Transverse colon (tissue), 3 donors: ENCODE measurements around the gene KCND2.

Experiments
- CTCF ChIP-seq, 5 experiments: fragments of 200-600 bp in 3 of 5; fragments of 450-650 bp in 2 of 5; sonication (generic) in 3 of 5; IDR thresholded peaks; 1 replicate in 2 of 5; 2 replicates in 3 of 5; pipeline ENCODE4 v1.5.1; 2016 to 2017; ENCODE audit warnings: antibody characterized with exemption in 5 of 5, inconsistent platforms in 3 of 5, mild to moderate bottlenecking in 2 of 5, moderate library complexity in 1 of 5
- POLR2A ChIP-seq: fragments of 450-650 bp; IDR thresholded peaks from one replicate; pipeline ENCODE4 v1.6.1; 2016; ENCODE audit warnings: antibody characterized with exemption, mild to moderate bottlenecking, moderate library complexity

- TF ChIP-seq CTCF (IDR thresholded peaks at IDR 0.05) (no peak), POLR2A (no peak)
These were observed 195.6 kb downstream of the KCND2 start for GRCh38 chr7:120468611-120469010.
